DMS79 (cell line): Measurements from ENCODE around the gene SLC26A6.

Experiments used
- DNase-seq: peaks from one replicate; lab custom pipeline; 2025; lab: John Stamatoyannopoulos, UW

SLC26A6 gene

GRCh38 chr3:48661501-48662144, 26.4 kb upstream of the SLC26A6 start:
- no peak for DNase-seq

GRCh38 chr3:48660800-48661400, 25.6 kb upstream of the SLC26A6 start:
- no peak for DNase-seq

GRCh38 chr3:48656841-48657281, 21.6 kb upstream of the SLC26A6 start:
- DNase-seq, result no peak

DNA sequence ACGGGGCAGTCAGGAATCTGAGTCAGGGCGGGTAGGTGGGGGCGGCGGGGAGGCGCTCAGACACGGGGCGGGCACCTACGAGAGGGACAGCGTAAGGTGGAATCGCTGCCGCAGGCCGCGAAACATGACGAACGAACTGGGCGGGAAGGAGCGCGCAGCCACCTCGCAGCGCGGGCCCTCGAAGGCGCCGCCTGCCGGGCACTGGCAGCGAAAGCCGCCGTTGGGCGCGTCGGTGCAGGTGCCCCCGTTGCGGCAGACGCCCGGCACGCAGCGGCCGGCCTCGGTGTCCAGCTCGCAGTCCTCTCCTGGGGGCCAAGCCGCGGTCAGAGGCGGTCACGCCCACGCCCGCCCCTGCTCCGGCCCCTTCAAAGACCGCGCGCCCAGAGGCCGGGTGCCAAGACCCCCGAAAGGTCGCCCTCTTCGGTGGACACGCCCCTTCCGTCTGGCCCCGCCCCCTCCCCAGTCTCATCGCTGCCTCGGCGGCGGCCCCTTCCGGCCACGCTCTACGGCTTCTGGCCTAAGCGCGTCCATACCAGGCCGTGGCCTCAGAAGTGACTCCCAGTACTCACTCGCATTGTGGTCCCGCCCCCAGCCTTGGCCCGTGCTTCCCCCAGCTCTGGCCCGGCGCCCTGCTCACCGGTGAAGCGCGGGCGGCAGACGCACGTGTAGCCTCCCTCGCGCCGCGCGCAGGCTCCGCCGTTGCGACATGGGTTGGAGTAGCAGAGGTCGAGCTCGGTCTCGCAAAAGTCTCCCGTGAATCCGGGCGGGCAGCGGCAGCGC, 21.0 kb upstream of the SLC26A6 start:
- no peak for DNase-seq

DNA sequence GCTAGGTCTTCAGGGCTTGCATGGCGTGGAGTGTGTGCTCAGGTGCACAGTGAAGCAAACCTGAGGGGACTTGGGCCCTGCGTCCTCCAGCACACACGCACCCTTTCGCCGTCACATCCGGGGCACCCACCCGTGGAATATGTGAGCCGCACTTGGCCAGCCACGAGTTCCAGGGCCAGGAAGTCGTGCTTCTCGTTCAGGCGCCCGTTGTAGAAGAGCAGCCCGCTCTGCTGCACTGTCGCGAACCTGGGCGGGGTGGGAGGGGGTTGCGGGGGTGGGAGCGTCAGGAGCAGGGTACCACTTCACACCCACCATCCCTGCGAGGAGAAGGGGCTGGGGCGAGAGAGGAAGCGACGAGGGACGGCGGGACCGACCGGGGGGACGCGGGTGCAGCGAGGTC, 20.3 kb upstream of the SLC26A6 start:
- no peak for DNase-seq

DNA sequence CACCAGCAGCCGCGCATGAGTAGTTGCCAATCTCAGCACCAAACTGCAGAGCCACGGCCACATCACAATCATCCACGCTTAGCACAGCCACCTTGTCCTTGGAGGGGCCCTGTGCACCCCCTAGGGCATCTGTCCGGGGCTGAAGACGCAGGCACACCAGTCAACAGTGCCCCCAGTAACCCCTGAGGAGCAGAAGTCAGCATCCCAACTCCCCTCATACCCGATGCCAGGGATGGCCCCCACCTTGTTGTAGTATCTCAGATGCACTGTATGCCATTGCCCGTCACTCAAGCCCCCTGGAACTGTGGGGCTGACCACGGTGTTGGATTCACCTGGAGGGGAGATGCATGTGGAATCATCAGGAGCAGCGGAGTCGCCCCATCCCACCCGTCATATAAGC, 19.8 kb upstream of the SLC26A6 start:
- no peak for DNase-seq

GRCh38 chr3:48652923-48653715, 17.9 kb upstream of the SLC26A6 start:
- DNase-seq, result no peak

- no peak for DNase-seq
Observed at GRCh38 chr3:48651771-48652170, 16.5 kb upstream of the SLC26A6 start.

DNA sequence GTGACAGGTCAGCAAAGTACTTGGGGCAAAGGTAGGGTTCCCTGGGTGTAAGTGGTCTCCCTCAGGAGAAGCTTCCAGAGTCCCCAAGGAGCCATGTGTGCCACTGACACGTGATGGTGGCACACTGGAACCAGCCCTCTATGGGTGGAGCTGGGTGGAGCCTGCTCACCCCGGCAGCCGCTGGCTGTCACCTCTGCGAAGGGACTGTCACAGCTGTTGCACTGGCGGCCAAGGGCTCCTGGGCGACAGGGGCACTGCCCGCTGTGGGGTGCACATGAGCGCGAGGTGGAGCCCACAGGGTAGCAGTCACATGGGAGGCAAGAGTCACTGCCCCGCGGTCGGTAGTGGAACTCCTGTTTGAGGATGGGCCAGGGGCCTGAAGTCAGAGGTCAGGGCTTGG, 15.5 kb upstream of the SLC26A6 start:
- DNase-seq, result no peak

DNA sequence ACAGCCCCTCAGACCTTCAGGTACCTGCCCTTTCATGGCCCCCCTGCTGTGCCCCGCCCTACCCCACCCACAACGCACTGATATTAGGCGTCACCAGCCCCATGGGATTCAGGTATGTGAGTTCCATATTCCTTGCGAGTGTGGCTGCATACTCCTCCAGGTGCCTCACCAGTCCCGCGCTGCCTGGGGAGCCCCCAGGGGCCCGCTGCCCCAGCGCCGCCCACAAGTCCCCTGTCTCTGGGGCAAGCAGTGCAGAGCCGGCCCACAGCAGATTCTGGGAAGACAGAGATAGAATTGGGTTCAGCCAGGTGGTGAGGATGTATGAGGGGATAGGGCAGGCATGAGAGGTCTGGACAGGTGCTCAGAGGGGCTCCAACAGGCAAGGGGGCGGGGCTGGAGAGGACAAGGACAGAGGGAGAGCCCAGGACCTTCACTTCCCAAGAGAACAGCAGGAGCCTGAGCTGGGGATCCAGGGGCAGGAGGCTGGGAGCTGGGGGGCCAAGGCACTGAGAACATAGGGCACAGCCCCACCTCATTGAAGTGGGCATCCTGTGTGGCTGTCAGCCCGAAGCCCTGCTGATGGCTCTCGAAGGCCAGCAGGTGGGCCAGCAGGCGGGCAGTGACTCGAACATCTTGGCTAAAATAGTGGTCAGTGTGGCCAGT, 13.1 kb upstream of the SLC26A6 start:
- DNase-seq, result no peak

DNA sequence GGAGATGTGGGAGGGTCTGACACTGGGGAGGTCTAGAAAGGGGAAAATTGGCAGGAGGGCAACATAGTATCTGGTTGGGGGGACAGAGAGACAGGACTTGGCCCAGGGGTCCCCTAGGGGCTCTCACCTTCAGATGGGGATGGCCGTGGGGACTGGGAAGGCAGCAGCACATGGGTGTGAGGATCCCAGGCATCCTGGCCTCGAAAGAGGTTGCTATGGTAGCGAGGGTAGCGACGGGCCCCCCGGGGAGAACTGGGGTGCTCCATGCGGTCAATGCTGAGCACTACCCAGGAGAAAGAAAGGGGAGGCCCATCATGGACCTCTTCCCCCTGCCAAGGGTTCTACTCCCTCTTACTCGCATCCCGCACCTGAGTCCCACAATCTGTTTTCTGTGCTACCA, 12.5 kb upstream of the SLC26A6 start:
- no peak for DNase-seq

DNA sequence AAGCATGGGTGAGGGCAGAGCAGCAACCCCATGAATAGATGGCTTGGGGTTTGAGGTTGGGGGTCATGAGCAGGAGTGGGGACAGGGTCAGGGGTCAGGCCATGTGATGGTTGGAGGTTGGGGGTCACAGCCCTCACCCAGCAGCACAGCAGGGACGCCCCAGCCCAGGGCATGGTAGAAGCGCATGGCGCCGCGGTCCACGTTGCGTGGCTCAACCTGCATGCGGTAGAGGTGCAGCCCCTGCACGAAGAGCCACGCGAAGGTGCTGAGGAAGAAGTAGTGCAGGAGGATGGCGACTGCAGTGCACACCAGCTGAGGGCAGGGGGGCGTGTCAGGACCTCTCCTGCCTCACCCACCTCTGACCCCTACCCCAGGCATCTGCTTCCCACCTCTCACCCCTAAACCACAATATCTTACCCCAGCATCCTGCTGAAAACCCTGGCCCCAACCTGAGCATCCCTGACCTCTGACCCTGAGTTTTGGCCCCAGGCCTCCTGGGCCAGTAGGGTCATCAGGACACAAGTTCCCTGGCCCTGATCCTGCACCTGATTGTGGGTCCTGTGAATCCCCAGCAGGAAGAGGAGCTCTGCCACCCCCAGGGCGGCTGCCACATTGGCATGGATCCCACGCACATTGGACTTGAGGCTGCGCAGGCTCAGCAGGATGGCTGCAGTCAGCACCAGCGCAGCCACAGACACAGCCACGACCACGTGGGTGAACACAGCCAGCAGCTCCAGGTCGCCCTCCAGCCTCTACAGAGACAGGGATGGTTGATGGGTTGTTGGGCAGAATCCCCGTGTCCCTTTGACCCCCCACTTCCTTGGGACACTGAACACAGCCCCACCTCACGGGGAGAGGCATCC, 9.9 kb upstream of the SLC26A6 start:
- DNase-seq, result no peak

DNA sequence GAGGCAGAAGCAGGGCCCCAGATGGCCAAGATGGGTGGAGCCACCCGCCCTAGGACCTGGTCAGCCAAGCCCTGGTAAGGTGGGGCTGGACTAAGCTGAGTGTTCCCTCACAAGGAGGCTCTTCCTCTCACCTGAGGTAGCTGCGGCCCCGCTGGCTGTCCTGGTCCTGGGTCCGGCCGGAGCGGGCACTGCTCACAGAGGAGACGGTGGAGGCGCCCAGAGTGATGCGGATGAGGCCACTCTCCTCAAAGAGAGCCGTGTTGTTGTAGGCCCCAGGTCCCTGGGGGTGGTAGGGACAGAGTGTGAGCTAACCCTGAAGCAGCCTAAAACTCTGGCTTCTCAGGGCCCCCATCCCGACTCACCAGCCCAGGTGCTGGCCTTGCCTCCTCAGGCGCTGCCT, 7.3 kb upstream of the SLC26A6 start:
- DNase-seq, result no peak

DNA sequence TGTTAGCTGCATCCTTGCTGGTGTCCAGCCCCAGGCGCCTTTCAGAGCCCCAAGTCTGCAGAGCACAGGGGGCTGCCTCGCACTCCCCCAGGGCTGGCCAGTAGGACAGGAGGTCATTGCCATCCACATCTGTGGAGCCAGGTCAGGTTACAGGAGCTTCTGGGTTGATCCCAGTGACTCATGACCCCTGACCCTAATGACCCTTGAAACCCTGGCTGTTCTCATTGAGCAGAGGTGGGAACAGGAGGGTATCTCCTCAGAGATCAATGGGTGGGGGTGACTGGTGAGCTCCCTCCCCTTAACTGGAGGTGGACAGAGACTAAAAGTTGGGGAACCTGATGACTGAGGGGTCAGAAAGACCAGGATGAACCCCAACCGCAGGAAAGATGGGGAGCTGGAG, 6.1 kb upstream of the SLC26A6 start:
- no peak for DNase-seq

- no peak for DNase-seq
Observed at GRCh38 chr3:48639944-48640606, 4.8 kb upstream of the SLC26A6 start.

DNA sequence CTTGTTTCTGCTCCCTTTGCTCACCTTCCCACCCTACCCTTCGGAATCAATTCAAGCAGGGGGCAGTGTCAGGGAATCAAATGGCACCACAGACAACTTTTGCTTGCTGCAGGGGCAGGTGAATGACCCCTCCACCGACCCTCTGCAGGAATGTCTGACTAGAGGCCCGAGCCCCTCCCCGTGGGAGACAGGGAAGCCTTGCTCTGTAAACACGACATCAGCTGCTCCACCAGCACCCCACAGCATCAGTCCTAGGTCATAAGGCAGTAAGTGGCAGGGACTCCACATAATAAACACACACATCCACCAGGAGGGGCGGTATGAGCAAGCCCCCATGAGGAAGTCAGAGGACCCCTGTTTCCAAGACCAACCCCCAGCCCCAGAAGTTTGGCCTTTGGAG, 2.0 kb upstream of the SLC26A6 start:
- DNase-seq, result no peak

DNA sequence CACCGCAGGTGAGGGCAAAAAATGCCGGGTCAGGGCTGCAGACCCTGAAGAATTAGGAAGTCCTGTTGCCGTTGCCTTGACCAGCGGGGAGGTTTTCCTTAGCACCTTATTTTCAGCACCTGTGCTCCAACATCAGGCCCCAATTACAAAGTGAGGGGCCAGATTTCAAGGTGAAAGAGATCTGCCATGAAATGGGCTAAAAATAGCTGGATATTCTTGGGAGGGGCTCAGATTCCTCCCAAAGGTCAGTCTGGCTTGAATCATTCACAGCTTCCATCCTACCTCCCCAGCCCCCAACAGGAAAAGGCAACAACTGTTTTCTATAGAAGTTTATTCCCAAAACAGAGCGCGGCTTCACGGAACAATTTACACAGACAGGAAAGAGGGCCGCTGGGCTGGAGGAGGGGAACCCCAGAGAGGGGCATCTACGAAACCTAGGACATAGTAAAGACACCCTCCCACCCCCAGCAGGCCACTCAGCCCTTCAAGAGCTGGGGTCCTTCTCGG, 941 bp upstream of the SLC26A6 start:
- DNase-seq, result no peak

- no peak for DNase-seq
Observed at GRCh38 chr3:48634661-48635221, 520 bp downstream of the SLC26A6 start.

DNA sequence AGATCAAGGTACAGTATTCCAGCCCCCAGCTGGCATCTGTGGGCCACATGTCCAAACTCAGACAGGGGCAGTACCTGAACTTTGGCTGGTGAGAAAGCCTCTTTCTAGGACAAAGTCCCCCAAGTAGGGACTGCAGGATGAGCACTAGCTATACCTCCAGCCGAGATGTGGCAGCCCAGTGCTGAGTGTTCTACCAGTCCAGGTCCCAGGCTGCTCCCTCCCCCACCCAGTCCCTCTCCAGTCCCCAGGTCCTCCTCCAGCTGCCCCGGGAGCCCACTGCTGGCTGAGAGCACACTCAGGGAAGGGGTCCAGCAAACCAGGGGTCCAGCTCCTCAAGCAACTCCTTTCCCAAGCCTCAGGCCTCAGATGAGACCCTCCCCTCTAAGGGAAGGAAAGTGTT, 1.5 kb downstream of the SLC26A6 start:
- no peak for DNase-seq

GRCh38 chr3:48633256-48633655, 2.0 kb downstream of the SLC26A6 start:
- DNase-seq, result no peak
